PFSK-1 (cell line): Measurements from ENCODE around the gene WNK2.

ENCODE experiments used
- FOXP2 ChIP-seq: optimal IDR thresholded peaks from 2 replicates; pipeline ENCODE3; 2011; ENCODE audit warnings: borderline replicate concordance, control low read depth, inconsistent platforms; ENCODE audit not compliant: insufficient read depth; ENCODE audit errors: extremely low read length, extremely low read depth
- POLR2AphosphoS5 ChIP-seq: IDR thresholded peaks from 2 replicates; pipeline ENCODE4 v1.6.1; 2012; ENCODE audit warnings: low read depth, mild to moderate bottlenecking, control low read depth, low read length, moderate library complexity
- REST ChIP-seq, 2 experiments: IDR thresholded peaks; 2 replicates each; pipeline versions ENCODE4 v1.6.1 to v1.8.0; 2011 to 2012; ENCODE audit warnings: low read depth in 2 of 2, low read length in 2 of 2, control low read depth in 1 of 2, inconsistent platforms in 1 of 2, mild to moderate bottlenecking in 1 of 2, moderate library complexity in 1 of 2; ENCODE audit not compliant: insufficient read depth in 1 of 2
- SIN3A ChIP-seq: IDR thresholded peaks from 2 replicates; pipeline ENCODE4 v1.6.1; 2012; ENCODE audit warnings: mild to moderate bottlenecking, low read length, moderate library complexity, borderline replicate concordance; ENCODE audit not compliant: insufficient read depth
- TAF1 ChIP-seq: IDR thresholded peaks from 2 replicates; pipeline ENCODE4 v1.6.1; 2012; ENCODE audit warnings: low read length, control low read depth, borderline replicate concordance; ENCODE audit not compliant: insufficient read depth

WNK2 gene

GRCh38 chr9:93267681-93268505, 84.0 kb downstream of the WNK2 start:
- no peak for TF ChIP-seq POLR2AphosphoS5
- TF ChIP-seq TAF1: no peak
- no peak for TF ChIP-seq REST (IDR thresholded peaks at IDR 0.05; ENCODE audit: insufficient read depth in 1 of 2, low read depth in 2 of 2, low read length in 2 of 2)
- no peak for TF ChIP-seq SIN3A
- no peak for TF ChIP-seq FOXP2

DNA sequence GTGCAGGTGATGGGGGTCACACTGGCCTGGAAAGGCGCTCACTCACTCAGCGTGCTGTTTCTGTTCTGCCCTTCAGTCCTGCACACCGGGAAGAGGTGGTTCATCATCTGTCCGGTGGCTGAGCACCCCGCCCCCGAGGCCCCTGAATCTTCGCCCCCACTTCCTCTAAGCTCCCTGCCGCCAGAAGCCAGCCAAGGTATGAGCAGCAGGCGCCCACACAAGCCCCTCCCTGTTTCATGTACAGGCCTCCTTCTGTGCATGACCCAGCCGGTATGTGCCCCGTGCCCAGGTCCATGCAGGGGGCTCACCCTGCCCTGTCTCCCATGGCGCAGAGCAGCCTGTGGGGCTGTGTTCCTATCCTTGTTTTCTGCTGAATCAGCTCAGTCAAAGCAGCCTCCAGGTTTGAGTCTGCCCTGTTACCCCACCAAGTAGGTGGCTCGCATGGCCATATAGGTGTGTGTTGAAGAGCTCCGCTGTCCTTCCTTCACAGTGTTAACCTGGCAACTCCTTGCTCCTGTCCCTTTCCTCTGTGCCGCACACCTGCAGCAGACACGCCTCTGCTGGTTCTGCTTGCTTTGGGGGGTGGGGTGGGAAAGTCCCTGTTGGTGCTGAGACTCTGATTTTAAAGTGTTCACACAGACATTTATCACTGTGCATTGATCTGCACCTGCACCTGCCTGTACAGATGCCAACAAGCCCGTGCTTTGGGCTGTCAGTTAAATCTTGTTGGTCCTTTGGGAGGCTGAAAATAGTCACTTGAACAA, 84.8 kb downstream of the WNK2 start:
- TF ChIP-seq SIN3A: no peak
- no peak for TF ChIP-seq FOXP2
- TF ChIP-seq REST (IDR thresholded peaks at IDR 0.05; ENCODE audit: insufficient read depth in 1 of 2, low read depth in 2 of 2, low read length in 2 of 2): no peak
- no peak for TF ChIP-seq POLR2AphosphoS5
- no peak for TF ChIP-seq TAF1

DNA sequence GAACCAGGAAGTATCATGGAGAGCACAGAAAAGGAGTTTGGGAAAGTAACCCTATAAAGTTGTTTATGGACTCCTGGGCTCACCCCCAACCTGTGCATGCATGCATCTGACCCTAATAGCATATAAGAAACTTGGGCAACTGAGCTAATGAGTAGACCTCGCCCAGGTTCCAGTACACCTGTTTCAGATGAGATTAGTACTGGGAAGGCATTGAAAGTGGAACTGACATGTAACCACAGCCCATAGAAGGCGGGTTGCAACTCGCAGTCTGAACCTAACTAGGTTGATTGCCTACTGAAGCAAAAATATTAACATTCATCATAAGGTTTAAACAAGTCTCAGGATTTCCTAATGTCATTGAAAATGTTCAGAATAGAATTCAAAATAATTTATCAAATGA, 87.0 kb downstream of the WNK2 start:
- TF ChIP-seq TAF1 (no peak), SIN3A (no peak), REST (IDR thresholded peaks at IDR 0.05; ENCODE audit: insufficient read depth in 1 of 2, low read depth in 2 of 2, low read length in 2 of 2) (no peak), POLR2AphosphoS5 (no peak), FOXP2 (no peak)

DNA sequence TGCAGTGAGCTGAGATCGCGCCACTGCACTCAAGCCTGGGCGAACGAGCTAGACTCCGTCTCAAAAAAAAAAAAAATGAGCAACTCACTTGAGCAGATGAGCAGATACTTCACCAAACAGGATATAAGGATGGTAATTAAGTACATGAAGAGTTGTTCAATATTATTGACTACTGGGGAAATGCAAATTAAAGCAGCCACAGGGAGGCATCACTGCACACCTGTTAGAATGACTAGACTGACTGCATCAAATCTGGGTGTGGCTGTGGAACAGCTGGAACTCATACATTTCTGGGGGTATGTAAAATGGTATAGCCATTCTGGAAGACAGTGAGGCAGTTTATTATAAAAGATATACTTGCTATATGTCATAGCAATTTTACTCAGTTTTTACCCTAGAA, 93.0 kb downstream of the WNK2 start:
- TF ChIP-seq POLR2AphosphoS5: no peak
- TF ChIP-seq TAF1: no peak
- no peak for TF ChIP-seq FOXP2
- TF ChIP-seq REST (IDR thresholded peaks at IDR 0.05; ENCODE audit: insufficient read depth in 1 of 2, low read depth in 2 of 2, low read length in 2 of 2): no peak
- TF ChIP-seq SIN3A: no peak
